Bronchial epithelial cell (primary cell): ENCODE data around the gene CDC14B. TPM values are rescaled to one million over a fixed set of nuclear protein-coding genes. Genes with fewer than 3 reads are reported as not detected.

Experiments
- DNase-seq: peaks from one replicate; pipeline ENCODE4 v3.0.0-alpha.2; 2010; ENCODE audit warnings: low read depth
- FAIRE-seq: peaks from 2 replicates; lab custom pipeline; 2011; peaks lifted over from hg19 to GRCh38; lab: Jason Lieb, UNC
- H3K27me3 ChIP-seq: 2 replicates; pipeline ENCODE4 v1.5.1; 2011; ENCODE audit warnings: low read length; ENCODE audit not compliant: control insufficient read depth, insufficient read depth
- H3K36me3 ChIP-seq: 2 replicates; pipeline ENCODE4 v1.5.1; 2011; ENCODE audit warnings: low read length; ENCODE audit not compliant: control insufficient read depth, insufficient read depth
- H3K4me3 ChIP-seq: 2 replicates; pipeline ENCODE4 v1.5.1; 2011; ENCODE audit warnings: mild to moderate bottlenecking, low read depth, low read length, control low read depth
- CTCF ChIP-seq: IDR thresholded peaks from 2 replicates; pipeline ENCODE4 v1.5.1; 2011; ENCODE audit warnings: mild to moderate bottlenecking, moderate library complexity, low read length, control low read depth, inconsistent platforms; ENCODE audit not compliant: insufficient read depth, severe bottlenecking
- total RNA-seq: library from RNA; depleted of rRNA; stranded (reverse); fragments of >200 nt; gene quantifications from 2 replicates; pipeline ENCODE4 v1.2.1, GENCODE V29; 2014

CDC14B gene
- total RNA-seq, 1 donor from 2014 or later, result 11.6 TPM

GRCh38 chr9:96607971-96608370 is 11.7 kb downstream of the CDC14B start:
- Histone ChIP-seq H3K36me3 (no peaks in the 10 kb centered on the region), H3K27me3 (no peaks in the 10 kb centered on the region), H3K4me3 (no peak overlapping the region)
- DNase-seq, result no peak
- FAIRE-seq, result no peak
- TF ChIP-seq CTCF, result no peak

- Histone ChIP-seq H3K27me3 (no peaks in the 10 kb centered on the region), H3K36me3 (no peaks in the 10 kb centered on the region), H3K4me3 (no peak overlapping the region)
- TF ChIP-seq CTCF, result no peak
- no peak for DNase-seq
- FAIRE-seq, result no peak
Observed at GRCh38 chr9:96605328-96605727, 14.3 kb downstream of the CDC14B start.

GRCh38 chr9:96604004-96604319 is 15.7 kb downstream of the CDC14B start:
- Histone ChIP-seq H3K27me3 (no peaks in the 10 kb centered on the region), H3K36me3 (no peaks in the 10 kb centered on the region), H3K4me3 (no peak overlapping the region)
- no peak for FAIRE-seq
- TF ChIP-seq CTCF, result no peak
- no peak for DNase-seq

GRCh38 chr9:96603305-96604003 is 16.2 kb downstream of the CDC14B start:
- Histone ChIP-seq H3K36me3 (no peaks in the 10 kb centered on the region), H3K4me3 (no peak overlapping the region), H3K27me3 (no peaks in the 10 kb centered on the region)
- DNase-seq (no peak), FAIRE-seq (no peak)
- TF ChIP-seq CTCF, result no peak

- no peak for DNase-seq
- TF ChIP-seq CTCF, result no peak
- FAIRE-seq, result no peak
- H3K4me3 ChIP-seq, result no peak overlapping the region
- H3K36me3 ChIP-seq, result no peaks in the 10 kb centered on the region
- H3K27me3 ChIP-seq, result no peaks in the 10 kb centered on the region
Observed at GRCh38 chr9:96599298-96599697, 20.3 kb downstream of the CDC14B start.

GRCh38 chr9:96596601-96597111 is 23.0 kb downstream of the CDC14B start:
- Histone ChIP-seq H3K27me3 (no peaks in the 10 kb centered on the region), H3K4me3 (no peak overlapping the region), H3K36me3 (no peaks in the 10 kb centered on the region)
- no peak for DNase-seq
- no peak for FAIRE-seq
- TF ChIP-seq CTCF, result no peak
